HG03457 (cell line): ENCODE data around the gene JAKMIP3.

Experiments used
- ATAC-seq: cut with Tn5 transposase; IDR thresholded peaks from one replicate; pipeline ENCODE4 v1.9.1; 2021; ENCODE audit warnings: moderate number of reproducible peaks; ENCODE audit not compliant: unreplicated experiment

The JAKMIP3 gene

DNA sequence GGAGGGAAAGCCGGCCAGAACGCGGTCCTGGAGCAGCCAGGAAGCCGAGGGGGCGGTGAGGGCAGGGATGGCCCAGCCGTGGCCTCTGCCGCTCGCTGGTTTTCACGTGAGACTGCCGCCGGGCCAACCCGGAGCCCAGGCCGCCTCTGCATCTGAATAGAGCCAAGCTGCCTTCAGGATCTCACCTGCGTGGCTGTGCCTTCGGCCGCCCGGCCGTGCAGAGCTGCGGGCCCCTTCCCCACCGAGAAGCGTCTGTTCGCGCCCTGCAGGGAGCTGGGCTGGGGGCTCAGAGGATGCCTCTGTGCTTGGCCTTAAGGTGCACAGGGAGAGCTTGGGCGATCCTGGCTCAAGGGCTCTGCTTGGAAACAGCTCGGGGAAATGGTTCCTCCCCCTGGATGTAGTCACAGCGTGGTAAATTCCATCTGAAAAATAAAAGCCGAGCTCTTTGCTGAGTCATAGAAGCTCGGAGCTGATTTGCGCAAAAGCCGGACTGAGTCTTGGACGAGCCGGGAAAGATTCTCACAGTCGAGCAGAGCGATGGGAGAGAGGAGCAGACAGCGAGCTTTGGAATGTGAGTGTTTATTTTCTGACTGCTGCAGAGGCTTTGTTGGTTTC lies at the start of gene JAKMIP3:
TSS of gene JAKMIP3 (plus strand) at position 456 of the 615 bp plus-strand sequence. CDS start 38,863 bp downstream, outside the sequence.
- no peak for ATAC-seq

DNA sequence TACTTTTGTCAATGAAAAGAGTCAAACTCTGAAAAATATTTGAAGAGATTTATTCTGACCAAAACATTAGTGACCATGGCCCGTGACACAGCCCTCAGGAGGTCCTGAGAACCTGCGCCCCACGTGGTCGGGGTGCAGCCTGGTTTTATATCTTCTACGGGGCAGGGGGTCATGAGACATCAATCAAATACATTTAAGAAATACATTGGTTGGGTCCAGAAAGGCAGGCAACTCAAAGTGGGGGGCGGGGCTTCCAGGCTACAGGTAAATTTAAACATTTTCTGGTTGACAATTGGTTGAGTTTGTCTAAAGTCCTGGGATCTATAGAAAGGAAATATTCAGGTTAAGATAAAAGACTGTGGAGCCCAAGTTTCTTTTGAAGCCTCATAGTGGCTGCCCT lies 49.2 kb upstream of the JAKMIP3 start:
- ATAC-seq = no peak

DNA sequence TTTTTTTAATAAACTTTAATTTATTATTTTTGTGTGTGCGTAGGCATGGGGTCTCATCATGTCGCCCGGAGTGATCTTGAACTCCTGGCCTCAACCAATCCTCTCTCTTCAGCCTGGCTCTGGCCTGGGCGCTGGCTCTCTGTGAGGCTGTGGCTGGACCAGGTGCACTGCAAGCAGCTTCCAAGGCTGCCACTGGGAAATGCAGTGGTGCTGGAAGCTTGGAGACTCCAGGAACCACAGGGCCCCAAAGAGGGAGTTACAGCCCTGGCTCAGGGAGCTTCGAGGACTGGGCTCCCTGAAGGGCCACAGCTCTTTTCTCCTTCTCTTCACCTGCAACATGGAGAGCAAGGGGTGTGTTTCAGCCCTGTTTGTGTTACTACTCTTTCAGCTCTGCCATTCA lies 47.3 kb upstream of the JAKMIP3 start:
- ATAC-seq = no peak

DNA sequence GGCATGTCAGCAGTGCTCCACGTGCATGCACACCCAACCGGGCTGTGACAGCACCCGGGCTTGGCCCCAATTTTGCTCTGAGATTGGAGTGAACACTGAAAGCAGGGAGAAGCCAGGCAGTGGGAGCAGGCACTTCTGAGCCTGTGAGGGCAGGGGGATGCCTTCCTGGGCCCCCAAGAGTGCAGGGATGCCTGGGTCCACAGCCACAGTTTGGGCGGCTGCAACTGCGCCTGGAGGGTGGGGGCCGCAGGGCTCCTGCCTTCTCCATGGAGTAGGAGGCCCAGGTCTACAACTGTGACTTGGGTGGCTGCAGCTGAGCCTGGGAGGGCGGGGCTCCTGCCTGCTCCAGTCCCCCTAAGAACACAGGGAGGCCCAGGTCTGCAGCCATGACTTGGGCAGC lies 46.4 kb upstream of the JAKMIP3 start:
- ATAC-seq = no peak

DNA sequence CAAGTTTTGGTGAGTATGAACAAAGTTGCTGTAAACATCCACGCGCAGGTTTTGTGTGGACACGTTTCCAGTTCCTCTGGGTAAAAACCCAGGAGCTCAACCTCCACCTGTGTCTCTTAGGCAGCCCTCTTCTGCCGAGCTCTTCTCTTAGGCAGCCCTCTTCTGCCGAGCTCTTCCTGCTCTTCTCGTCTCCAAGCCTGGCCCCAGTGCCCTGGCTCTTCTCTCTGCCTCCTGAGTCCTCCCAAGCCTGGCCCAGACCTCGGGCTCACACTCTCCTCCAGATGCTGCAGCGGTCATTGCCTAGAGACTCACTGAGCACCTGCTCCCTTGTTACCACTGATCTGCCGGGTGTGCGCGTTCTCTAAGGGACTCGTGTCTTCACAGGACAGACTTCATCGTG lies 45.3 kb upstream of the JAKMIP3 start:
- ATAC-seq = no peak

DNA sequence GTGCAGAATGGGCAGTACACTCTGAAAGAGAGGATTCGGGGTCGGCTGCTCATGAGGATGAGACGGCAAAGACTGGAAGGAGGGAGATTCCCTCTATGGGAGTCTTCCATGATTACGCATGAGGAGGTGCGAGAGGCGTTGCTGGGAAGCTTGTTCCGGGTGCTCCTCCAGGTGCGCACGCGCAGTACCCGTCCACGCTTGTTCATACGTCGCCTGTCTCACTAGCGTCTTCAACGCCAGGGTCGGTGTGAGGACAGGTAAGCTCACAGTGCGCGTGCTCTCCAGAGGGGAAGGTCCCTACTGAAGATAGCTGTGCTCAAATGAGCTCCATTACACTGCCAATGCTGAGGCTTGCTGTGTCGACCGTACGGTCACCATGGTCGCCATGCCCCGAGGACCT lies 44.7 kb upstream of the JAKMIP3 start:
- no peak for ATAC-seq

DNA sequence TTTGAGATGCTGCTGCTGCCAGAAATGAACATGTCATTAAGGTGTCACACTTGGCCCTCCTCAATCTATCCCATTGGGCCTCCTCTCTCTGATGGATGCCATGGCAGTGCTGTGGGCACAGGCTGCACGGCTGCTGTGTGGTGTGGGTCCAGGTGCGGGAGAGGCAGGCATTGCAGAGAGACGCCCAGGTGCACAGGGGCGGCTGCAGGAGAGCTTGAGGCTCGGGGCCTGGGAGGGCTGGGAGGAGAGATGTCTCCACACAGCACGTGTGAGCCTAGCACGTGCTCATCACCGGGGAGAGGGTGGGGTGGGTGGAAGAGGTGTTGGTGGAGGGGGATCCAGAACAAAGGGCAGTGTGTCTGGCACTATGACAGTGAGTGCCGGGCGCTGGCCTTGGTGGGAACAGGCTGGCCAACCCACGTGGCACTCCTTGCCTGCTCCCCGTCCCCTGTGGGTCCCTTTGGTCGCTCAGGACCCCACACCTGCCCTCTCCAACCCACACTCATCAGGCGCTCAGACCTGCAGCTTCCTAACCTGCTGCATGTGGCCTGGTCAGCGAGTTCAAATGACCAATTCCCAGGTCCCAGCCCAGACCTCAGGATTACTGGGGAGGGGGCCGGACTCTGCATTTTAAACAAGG lies 44.1 kb upstream of the JAKMIP3 start:
- no peak for ATAC-seq

DNA sequence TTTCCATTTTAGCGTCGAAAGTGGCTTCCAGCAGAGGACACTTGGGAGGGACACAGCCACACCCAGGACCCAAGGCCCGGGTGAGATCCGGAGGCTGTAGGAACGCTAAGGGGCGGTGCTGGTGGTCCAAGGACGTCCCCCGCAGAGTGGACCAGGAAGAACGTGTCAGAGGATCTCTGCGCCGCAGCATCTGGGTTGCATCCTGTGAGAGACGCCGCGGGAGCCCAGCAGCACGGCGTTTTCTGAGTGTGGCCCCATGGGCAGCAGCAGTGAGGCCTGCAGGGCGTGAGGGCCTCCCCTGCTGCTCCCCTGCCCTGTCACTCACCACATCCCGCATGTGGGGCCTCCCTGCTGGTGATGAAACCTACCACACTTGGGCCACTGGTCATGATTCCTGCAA lies 43.5 kb upstream of the JAKMIP3 start:
- no peak for ATAC-seq

DNA sequence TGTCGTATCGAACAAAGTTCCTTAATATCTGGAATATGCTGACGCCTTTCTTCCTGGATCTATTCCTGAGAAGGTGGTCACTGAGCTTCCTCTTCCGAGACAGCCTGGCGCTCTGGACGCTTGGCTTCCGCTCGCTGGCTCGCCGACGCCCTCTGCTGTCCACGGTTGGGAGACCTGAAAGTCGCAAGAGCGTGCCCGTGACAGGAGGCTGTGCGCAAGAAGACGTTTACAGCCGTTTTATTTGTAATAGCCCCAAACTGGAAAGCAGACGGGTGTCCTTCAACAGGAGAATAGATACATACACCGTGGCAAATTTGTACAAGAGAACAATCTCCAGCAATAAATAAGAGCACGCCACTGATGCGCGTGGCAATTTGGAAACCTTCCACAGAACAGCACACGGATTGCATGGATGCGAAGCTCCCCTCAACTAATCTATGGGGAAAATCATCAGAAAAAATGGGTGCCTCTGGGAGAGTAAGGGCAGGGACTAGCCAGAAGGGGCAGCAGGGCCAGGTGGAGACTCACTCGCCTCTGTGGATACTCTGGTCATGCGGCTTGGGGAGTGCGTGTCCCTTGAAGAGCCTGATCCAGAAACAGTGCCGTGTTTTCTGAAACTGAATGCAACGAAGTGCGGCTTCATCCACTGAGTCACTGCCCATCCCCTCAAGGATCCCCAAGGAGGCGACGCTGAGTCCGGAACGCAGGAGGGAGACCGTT lies 42.5 kb upstream of the JAKMIP3 start:
- ATAC-seq = no peak

DNA sequence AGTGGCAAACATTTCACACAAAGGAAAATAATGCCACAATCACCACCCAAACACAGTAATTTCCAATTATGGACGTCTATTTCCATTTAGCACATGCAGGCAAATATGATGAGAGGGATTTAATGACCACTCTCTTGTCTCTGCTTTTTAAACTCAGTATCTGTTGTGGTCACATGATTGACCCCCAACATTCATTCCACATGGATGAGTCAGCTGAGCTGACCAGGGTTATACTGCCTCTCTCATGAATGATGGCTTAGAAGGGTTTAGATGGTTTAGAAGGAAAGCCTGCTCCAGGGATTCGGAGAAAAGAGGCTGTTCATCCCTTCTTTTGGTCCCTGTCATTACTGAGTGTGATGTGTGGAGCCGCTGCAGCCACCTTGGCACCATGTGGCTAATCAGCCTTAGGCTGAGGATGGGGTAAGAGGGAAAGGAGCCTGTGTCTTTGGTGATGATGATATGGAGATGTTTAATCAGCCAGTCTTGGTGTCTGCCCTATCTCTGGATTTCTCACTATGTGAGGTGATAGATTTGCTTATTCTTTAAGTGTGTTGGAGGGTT lies 38.2 kb upstream of the JAKMIP3 start:
- no peak for ATAC-seq

DNA sequence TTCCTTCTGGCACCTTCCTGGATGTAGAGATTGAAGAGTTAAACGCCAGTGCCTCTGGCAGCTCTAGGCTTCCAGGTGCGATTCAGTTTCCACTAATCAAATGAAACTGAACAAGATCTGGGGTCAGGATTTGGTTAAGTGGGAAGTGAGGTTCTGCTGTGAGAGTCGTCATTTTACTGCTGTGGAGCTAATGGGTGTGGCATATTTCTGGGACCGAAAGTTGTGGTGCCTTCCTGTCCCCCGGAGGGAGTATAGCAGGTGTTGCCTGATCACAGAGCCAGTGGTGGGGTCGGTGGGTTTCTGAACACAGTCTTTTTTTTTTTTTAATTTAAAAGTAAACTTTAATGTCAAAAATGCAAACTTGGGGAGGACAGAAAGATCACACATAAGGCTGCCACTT lies 37.0 kb upstream of the JAKMIP3 start:
- no peak for ATAC-seq

DNA sequence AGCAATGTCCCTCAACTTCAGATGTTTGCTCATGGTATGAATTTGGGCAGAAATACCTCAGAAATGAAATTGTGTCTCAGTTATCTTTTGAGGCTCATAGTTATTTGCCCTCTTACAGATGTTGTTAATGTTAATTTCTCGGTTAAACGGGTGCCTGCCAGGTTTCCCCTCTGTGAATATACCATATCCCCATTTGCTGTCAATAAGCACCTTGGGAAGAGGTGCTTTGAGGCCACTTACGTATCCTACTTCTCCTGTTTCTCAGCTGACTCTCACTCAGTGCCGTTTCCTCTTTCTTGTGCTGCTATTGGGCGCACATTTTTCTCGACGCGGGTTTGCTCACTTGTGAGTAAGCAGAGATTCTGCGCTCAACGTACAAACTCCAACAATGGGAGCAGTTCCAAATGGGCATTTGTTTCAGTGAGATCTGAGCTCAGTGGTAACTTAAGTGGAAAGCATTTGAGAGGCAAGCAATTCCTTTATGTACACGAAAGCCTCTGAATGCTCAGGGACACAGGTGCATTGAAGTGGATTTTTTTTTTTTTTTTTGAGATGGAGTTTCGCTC lies 34.8 kb upstream of the JAKMIP3 start:
- ATAC-seq = no peak

DNA sequence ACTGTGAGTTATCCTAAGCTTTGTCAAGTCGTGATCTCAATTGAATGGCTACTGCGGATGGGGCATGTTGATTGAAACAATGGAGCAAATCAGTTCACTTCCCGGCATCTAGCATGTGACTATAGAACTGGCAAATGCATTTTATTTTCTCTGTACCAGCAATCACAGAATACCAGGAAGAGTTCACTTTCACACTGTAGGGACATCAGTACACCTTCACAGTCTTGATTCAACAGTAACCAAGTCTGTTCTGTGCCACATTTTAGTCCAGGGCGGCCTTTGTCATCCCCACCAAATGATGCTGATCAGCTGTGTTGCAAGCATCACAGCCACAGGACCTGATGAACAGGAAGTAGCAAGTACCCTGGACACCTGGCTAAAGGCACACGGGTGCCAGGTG lies 32.1 kb upstream of the JAKMIP3 start:
- no peak for ATAC-seq

DNA sequence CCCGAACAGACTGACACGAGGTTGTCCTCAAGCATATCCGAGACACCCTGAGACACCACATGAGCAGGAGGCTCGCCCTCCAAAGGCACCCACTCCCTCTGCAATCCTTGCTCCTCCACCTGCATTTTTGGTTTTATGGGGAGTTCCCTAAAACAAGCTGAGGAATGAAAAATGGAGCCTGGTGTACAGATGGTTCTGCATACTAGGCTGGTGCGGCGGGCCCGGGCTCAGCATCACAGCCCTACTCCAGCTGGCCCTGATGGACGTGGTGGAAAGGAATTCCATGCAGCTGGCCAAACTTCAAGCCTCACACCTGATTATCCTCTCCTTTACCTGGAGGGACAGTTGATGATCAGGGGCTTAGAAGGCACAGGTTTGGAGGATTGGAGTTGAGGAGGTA lies 30.3 kb upstream of the JAKMIP3 start:
- ATAC-seq = no peak

DNA sequence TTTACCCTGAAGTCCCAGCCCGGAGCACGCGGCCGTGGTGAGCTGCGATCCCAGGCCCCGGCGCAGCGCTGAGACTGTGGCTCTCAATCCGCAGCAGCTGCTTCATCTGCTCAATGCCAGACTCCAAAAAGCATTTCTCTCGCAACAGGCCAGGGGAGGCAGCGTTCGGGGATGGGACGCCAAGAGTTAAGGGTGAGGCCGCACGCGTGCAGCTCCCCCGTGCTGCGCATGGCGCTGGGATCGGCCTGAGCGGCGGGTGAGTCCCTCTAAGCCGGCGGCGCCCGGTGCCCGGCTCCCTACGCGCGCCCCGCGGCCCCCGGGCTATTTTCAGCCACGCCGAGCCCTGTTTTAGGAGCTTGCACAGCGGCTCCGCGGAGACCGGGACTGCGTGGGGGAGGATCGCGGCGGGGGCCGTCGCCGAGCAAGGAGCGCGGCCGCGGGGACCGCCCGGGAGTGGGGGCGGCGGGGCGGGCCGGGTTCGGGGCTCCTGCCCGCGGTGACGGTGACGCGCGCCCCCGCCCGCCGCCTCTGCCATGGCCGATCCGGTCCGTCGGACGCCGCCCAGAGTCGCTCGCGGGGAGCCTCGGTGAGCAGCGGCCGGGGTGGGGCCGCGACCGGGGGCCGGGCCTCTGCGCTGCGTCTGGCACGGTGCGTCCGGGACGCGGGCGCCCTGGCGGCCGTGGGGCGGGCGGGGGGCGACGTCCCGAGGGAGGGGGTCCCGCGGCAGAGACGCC lies 29.4 kb upstream of the JAKMIP3 start:
- ATAC-seq = no peak

DNA sequence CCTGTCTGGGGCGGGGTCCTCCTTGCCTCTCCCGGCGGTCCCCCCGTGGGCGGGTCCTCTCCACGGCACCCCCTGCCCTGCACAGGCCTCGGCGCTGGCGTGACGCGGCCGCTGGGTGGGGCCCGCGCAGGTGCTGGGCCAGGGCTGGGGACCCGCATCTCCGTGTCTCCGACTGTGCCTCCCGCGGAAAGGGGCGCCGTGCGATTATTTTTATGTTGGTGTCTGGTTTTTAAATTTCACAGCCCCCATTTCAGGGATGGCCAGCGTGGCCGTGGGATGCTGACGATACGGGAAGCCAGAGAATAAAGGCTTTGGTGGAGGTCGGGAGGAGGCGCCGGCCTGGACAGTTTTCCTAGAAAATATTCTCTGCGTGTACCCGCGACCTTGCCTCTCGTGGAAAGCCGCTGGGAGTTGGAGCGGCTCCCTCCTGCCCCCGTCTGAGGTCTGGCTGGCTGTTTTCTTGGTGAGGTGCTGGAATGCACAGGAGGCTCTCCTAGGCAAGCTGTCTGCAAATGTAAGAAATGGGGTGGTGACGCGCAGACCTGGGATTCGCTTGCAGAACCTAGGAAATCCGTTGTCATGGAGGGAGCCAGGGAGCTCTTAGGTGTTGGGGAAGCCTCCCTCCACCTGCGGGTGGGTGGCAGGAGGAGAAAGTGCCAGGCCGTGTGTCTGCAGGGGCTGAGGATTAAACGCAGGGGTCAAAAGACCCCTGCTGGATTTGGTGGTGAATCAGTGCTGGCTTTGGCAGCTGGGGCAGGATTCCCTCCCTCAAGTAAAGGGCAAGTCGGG lies 28.7 kb upstream of the JAKMIP3 start:
- ATAC-seq = no peak

DNA sequence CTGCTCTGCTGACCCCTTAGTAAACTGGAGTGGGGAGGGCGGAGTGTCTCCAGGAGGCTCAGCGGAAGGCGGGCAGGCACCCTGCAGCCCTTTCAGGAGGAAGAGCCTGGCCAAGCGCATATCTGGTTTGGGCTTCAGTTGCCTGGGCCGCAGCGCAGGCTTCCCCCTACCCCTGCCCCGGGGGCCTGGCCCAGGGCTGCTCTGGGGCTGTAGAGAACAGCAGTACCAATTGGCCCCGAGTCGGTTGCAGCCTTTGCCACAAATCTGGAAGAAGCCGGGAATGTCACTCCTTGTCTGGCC lies 28.1 kb upstream of the JAKMIP3 start:
- no peak for ATAC-seq

DNA sequence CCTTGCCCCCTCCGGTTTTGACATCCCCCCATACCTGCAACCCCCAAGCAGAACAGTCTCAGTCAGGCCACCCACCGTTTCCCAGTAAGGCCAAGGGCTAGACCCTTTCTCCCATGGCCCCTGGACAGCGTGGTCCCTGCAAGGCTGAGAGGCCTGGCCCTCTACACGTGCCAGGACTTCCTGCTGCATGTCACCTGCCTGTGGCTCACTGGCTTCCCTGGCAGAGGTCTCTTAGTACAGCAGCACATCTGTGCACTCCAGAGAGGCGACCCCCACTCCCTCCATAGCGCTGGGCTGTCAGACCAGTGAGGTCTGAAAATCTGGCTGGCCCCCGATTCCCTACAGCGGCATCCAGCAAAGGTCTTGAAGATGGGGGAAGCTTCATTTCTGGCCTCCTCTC lies 26.4 kb upstream of the JAKMIP3 start:
- ATAC-seq = no peak

DNA sequence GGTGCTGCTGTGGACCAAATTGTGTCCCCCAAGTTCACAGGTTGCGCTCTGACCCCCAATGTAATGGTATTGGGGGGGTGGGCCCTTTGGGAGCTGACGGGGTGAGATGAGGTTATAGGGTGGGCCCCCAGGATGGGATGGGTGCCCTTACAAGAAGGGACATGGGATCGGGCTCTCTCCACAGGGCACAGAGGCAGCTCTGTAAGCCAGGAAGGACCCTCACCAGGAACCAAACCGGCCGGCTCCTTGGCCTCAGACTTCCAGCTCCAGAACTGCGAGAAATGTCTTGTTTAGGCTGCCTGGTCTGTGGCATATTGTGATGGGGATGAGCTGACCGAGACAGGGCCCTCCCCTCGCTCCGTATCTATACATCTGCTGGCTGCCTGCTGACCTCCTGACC lies 25.7 kb upstream of the JAKMIP3 start:
- no peak for ATAC-seq

DNA sequence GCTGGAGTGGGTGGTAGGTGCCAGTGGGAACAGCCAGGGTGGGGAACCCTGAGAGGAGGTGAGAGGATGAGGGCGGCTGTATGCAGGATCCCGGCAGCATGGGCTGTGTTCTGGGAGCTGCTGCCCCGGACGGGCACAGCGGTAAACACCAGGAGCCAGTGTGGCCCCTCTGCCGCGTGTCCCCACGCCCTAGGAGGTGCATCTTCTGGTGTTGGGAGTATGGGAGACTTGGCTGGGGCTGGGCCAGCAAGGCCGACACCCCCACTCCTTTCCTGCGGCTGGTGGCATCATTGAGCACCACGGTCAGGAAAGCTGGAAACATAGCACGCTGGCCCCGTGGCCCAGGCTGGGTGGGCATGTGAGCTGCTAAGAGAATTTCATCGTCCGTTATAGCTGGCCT lies 24.4 kb upstream of the JAKMIP3 start:
- ATAC-seq = no peak
